Heart left ventricle (tissue), 16 donors: Measurements from ENCODE around the gene TCF7L2. TPM values are rescaled to one million over a fixed set of nuclear protein-coding genes. Genes with fewer than 3 reads are reported as not detected.

Source experiments
- ATAC-seq, 4 donors: fragments of 200-7000 bp; cut with Tn5 transposase; one replicate each; pipeline ENCODE4 v1.9.1; 2020 to 2022; ENCODE audit warnings: moderate library complexity in 4 of 4, mild to moderate bottlenecking in 3 of 4, moderate number of reproducible peaks in 1 of 4
- DNase-seq, 5 donors: peaks; one replicate each; pipeline ENCODE4 v3.0.0-alpha.2; 2020
- H3K27ac ChIP-seq, 12 donors: fragments of 200-600 bp; sonication (generic) in 4 of 12; one replicate each; pipeline versions ENCODE4 v1.5.0 to v1.8.0; 2016 to 2022; ENCODE audit warnings: mild to moderate bottlenecking in 2 of 12
- H3K27me3 ChIP-seq, 9 donors: fragments of 200-600 bp; sonication (generic) in 2 of 9; one replicate each; pipeline versions ENCODE4 v1.5.1 to v1.8.0; 2016 to 2022; ENCODE audit warnings: mild to moderate bottlenecking in 3 of 9
- H3K36me3 ChIP-seq, 9 donors: fragments of 200-600 bp; sonication (generic) in 2 of 9; one replicate each; pipeline versions ENCODE4 v1.5.0 to v1.8.0; 2018 to 2022; ENCODE audit warnings: mild to moderate bottlenecking in 2 of 9
- H3K4me1 ChIP-seq, 12 donors: fragments of 200-600 bp; sonication (generic) in 4 of 12; one replicate each; pipeline versions ENCODE4 v1.5.0 to v1.8.0; 2016 to 2022; ENCODE audit warnings: mild to moderate bottlenecking in 3 of 12
- H3K4me3 ChIP-seq, 12 donors: fragments of 200-600 bp; sonication (generic) in 4 of 12; one replicate each; pipeline versions ENCODE4 v1.5.0 to v1.8.0; 2017 to 2022; ENCODE audit warnings: mild to moderate bottlenecking in 9 of 12, moderate library complexity in 4 of 12
- H3K9me3 ChIP-seq, 12 donors: fragments of 200-600 bp; sonication (generic) in 4 of 12; one replicate each; pipeline versions ENCODE4 v1.5.0 to v1.8.0; 2016 to 2022; ENCODE audit warnings: mild to moderate bottlenecking in 1 of 12
- POLR2A ChIP-seq, 2 donors: fragments of 450-650 bp; IDR thresholded peaks; one replicate each; pipeline ENCODE4 v1.6.1; 2017; ENCODE audit warnings: antibody characterized with exemption in 2 of 2, mild to moderate bottlenecking in 2 of 2, moderate library complexity in 2 of 2
- WGBS, 4 donors: extraction: QIAGEN DNeasy Blood & Tissue Kit in 2 of 4; methylation state at CpG; one replicate each; pipeline versions ENCODE4 v1.1.5 to v1.1.7; 2013 to 2018; 5-methylcytosine and 5-hydroxymethylcytosine counted together
- intact Hi-C, 10 donors: fragments of 100-400 bp; cut with DNase I; formaldehyde crosslinking; loops; one replicate each; pipeline versions ENCODE4 v1.11.1 to v1.14.2; 2022
- polyA plus RNA-seq, 2 donors: library from polyadenylated mRNA; stranded (reverse); fragments of 200-250 nt; gene quantifications; one replicate each; pipeline ENCODE4 v1.2.3, GENCODE V29; 2013
- total RNA-seq, 9 donors: library from RNA; depleted of rRNA in 2 of 9; stranded (reverse); fragments of >200 nt in 2 of 9; fragmentation: NEBNext Ultra II Directional in 3 of 9; extraction: Animal tissue kit (Norgen Biotek cat#: 25700) in 3 of 9; gene quantifications; one replicate each; pipeline versions ENCODE4 v1.1.0 to v1.2.4, GENCODE V29; 2016 to 2023
- TF ChIP-seq, protein P1 (sequence below), 12 donors: fragments of 200-600 bp; sonication (generic) in 4 of 12; IDR thresholded peaks; one replicate each; pipeline versions ENCODE4 v1.5.0 to v1.8.0; 2018 to 2022; ENCODE audit warnings: antibody characterized with exemption in 12 of 12, mild to moderate bottlenecking in 5 of 12
- donor health status: ischemic (EF 13 %, LVEDD 7.1; RV severe dilation, severe dysfunction).
- donor health status: healthy with polysubstance abuse.
- donor health status: DM: no; HTN: yes; CAD: no.
- donor health status: DM: no; HTN: no; CAD: no.
- donor health status: ischemic (EF 25% LVEDD 6.9; RV normal size, moderate dysfunction).
- donor health status: ischemic (EF 25% LVEDD 5.7; RV mildly dilated, moderate dysfunction).
- donor health status: healthy.
- donor health status: DM: yes; HTN: yes; CAD: no.
- donor health status: ischemic (EF 35%, LVEDD 5.7; RV mildly dilated, moderate dysfunction).
- donor health status: nonischemic (EF 11% LVEDD 7.7; RV severe dilation, severe dysfunction).
- donor health status: DM: yes; HTN: yes; CAD: no.
- donor health status: PGD.
- donor health status: ischemic (EF 29% LVEDD 5.4; RV normal size, mild dysfunction).
- donor health status: nonischemic (EF 23%, LVEDD 6.1; RV moderate dilation, normal function).

TCF7L2 gene
- total and polyA plus RNA-seq, 11 donors, result 4.3 to 17.5 (median 8.4) TPM

- intact Hi-C loops, result no loop called here
- peaks cover 0 to 98% (median 66%) of the 10 kb centered on the region in 9 donors for H3K36me3 ChIP-seq
- no peak overlapping the region for H3K4me3 ChIP-seq
- H3K27ac ChIP-seq, result no peak overlapping the region
- WGBS, 4 donors, result 82 to 84% (median 83%) methylated on average over 11 of the region's 11 CpGs
- ATAC-seq (no peak), DNase-seq (no peak)
- H3K4me1 ChIP-seq, result peaks cover 0 to 23% (median 0%) of the 10 kb centered on the region in 12 donors
- TF ChIP-seq, protein P1, sequence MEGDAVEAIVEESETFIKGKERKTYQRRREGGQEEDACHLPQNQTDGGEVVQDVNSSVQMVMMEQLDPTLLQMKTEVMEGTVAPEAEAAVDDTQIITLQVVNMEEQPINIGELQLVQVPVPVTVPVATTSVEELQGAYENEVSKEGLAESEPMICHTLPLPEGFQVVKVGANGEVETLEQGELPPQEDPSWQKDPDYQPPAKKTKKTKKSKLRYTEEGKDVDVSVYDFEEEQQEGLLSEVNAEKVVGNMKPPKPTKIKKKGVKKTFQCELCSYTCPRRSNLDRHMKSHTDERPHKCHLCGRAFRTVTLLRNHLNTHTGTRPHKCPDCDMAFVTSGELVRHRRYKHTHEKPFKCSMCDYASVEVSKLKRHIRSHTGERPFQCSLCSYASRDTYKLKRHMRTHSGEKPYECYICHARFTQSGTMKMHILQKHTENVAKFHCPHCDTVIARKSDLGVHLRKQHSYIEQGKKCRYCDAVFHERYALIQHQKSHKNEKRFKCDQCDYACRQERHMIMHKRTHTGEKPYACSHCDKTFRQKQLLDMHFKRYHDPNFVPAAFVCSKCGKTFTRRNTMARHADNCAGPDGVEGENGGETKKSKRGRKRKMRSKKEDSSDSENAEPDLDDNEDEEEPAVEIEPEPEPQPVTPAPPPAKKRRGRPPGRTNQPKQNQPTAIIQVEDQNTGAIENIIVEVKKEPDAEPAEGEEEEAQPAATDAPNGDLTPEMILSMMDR (IDR thresholded peaks at IDR 0.05), result no peak
- no peak for TF ChIP-seq POLR2A (IDR thresholded peaks at IDR 0.05)
- H3K27me3 ChIP-seq, result no peaks in the 10 kb centered on the region
- H3K9me3 ChIP-seq, result no peaks in the 10 kb centered on the region
These were observed 198.2 kb downstream of the TCF7L2 start for GRCh38 chr10:113148071-113148825.

- Histone ChIP-seq H3K4me3 (no peak overlapping the region), H3K27me3 (no peaks in the 10 kb centered on the region), H3K36me3 (peaks cover 0 to 99% (median 67%) of the 10 kb centered on the region in 9 donors), H3K4me1 (peaks cover 0 to 28% (median 0%) of the 10 kb centered on the region in 12 donors), H3K9me3 (no peaks in the 10 kb centered on the region), H3K27ac (no peak overlapping the region)
- intact Hi-C loops, result no loop called here
- no peak for TF ChIP-seq POLR2A (IDR thresholded peaks at IDR 0.05)
- TF ChIP-seq, protein P1 (IDR thresholded peaks at IDR 0.05), result no peak
- WGBS, 4 donors, result 74 to 78% (median 75%) methylated on average over 4 of the region's 4 CpGs
- ATAC-seq (no peak), DNase-seq (no peak)
These were observed 198.9 kb downstream of the TCF7L2 start for GRCh38 chr10:113148901-113149300.

GRCh38 chr10:113149626-113150025, 199.6 kb downstream of the TCF7L2 start:
- DNase-seq, result no peak
- H3K9me3 ChIP-seq, result no peaks in the 10 kb centered on the region
- no peak overlapping the region for H3K27ac ChIP-seq
- peaks cover 0 to 100% (median 68%) of the 10 kb centered on the region in 9 donors for H3K36me3 ChIP-seq
- 63 to 96% (median 82%) methylated on average over 3 of the region's 3 CpGs for WGBS, 4 donors
- intact Hi-C loops, result no loop called here
- ATAC-seq, result no peak
- no peaks in the 10 kb centered on the region for H3K27me3 ChIP-seq
- TF ChIP-seq, protein P1 (IDR thresholded peaks at IDR 0.05), result no peak
- TF ChIP-seq POLR2A (IDR thresholded peaks at IDR 0.05), result no peak
- H3K4me1 ChIP-seq, result peaks cover 0 to 33% (median 0%) of the 10 kb centered on the region in 12 donors
- H3K4me3 ChIP-seq, result no peak overlapping the region

GRCh38 chr10:113151190-113151666, 201.2 kb downstream of the TCF7L2 start:
- Histone ChIP-seq H3K4me3 (no peak overlapping the region), H3K27me3 (no peaks in the 10 kb centered on the region), H3K36me3 (peaks cover 0 to 99% (median 79%) of the 10 kb centered on the region in 9 donors), H3K9me3 (no peaks in the 10 kb centered on the region), H3K4me1 (peaks cover 0 to 33% (median 0%) of the 10 kb centered on the region in 12 donors), H3K27ac (peak overlapping the region in 1 of 12 donors; percentile 30)
- intact Hi-C loops, result no loop called here
- DNase-seq (no peak), ATAC-seq (peak; percentile 20 to 56 (median 48))
- no peak for TF ChIP-seq POLR2A (IDR thresholded peaks at IDR 0.05)
- TF ChIP-seq, protein P1 (IDR thresholded peaks at IDR 0.05), result no peak
- 68 to 83% (median 79%) methylated on average over 6 of the region's 6 CpGs for WGBS, 4 donors
